HEK293T (cell line): ENCODE data around the gene LAPTM4A.
A peak's percentile ranks its signal among the peaks of the same experiment; 100 is the strongest.

Experiments used
- CTCF ChIA-PET: fragments of 350-600 bp; formaldehyde crosslinking; extraction: SDS; loops from one replicate; lab custom pipeline; 2021; ENCODE audit warnings: antibody characterized with exemption, inconsistent platforms; lab: Yijun Ruan, JAX
- POLR2A ChIA-PET: fragments of 350-600 bp; formaldehyde crosslinking; extraction: SDS; loops from one replicate; lab custom pipeline; 2020; ENCODE audit warnings: antibody characterized with exemption, inconsistent platforms; lab: Yijun Ruan, JAX
- DNase-seq: peaks from one replicate; pipeline ENCODE4 v3.0.0; 2012; ENCODE audit warnings: mixed read lengths; ENCODE audit errors: extremely low spot score
- ARNT ChIP-seq: fragments of 450-650 bp; IDR thresholded peaks from 2 replicates; pipeline ENCODE4 v1.6.1; 2017; ENCODE audit warnings: mild to moderate bottlenecking
- BHLHE40 ChIP-seq: fragments of 450-650 bp; IDR thresholded peaks from 2 replicates; pipeline ENCODE4 v1.6.1; 2016; ENCODE audit warnings: mild to moderate bottlenecking, moderate library complexity, borderline replicate concordance
- CTBP1 ChIP-seq: fragments of 450-650 bp; IDR thresholded peaks from 2 replicates; pipeline ENCODE4 v1.6.1; 2016; ENCODE audit warnings: borderline replicate concordance
- ELF4 ChIP-seq: fragments of 450-650 bp; IDR thresholded peaks from 2 replicates; pipeline ENCODE4 v1.6.1; 2017; ENCODE audit warnings: antibody characterized with exemption
- FOXA1 ChIP-seq: fragments of 450-650 bp; IDR thresholded peaks from 2 replicates; pipeline ENCODE4 v1.6.1; 2016; ENCODE audit warnings: mild to moderate bottlenecking
- FOXK2 ChIP-seq: fragments of 450-650 bp; IDR thresholded peaks from 2 replicates; pipeline ENCODE4 v1.6.1; 2016; ENCODE audit warnings: mild to moderate bottlenecking
- FOXM1 ChIP-seq: fragments of 450-650 bp; IDR thresholded peaks from 2 replicates; pipeline ENCODE4 v1.6.1; 2017; ENCODE audit warnings: mild to moderate bottlenecking, borderline replicate concordance
- HDGF ChIP-seq: fragments of 450-650 bp; IDR thresholded peaks from 2 replicates; pipeline ENCODE4 v1.6.1; 2017; ENCODE audit warnings: antibody characterized with exemption, borderline replicate concordance
- L3MBTL2 ChIP-seq: fragments of 450-650 bp; conservative IDR thresholded peaks from 2 replicates; pipeline ENCODE4 v1.6.1; 2016; ENCODE audit warnings: mild to moderate bottlenecking
- LEF1 ChIP-seq: fragments of 450-650 bp; IDR thresholded peaks from 2 replicates; pipeline ENCODE4 v1.6.1; 2017; ENCODE audit warnings: mild to moderate bottlenecking, borderline replicate concordance
- NFRKB ChIP-seq: fragments of 450-650 bp; IDR thresholded peaks from 2 replicates; pipeline ENCODE4 v1.6.1; 2016; ENCODE audit warnings: mild to moderate bottlenecking, moderate library complexity
- PKNOX1 ChIP-seq: fragments of 450-650 bp; IDR thresholded peaks from 2 replicates; pipeline ENCODE4 v1.6.1; 2016
- SP1 ChIP-seq: fragments of 450-650 bp; IDR thresholded peaks from 2 replicates; pipeline ENCODE4 v1.6.1; 2017
- SUZ12 ChIP-seq: fragments of 450-650 bp; IDR thresholded peaks from 2 replicates; pipeline ENCODE4 v1.6.1; 2016; ENCODE audit warnings: mild to moderate bottlenecking
- TARDBP ChIP-seq: fragments of 450-650 bp; IDR thresholded peaks from 2 replicates; pipeline ENCODE4 v1.6.1; 2016
- ZNF384 ChIP-seq: fragments of 450-650 bp; IDR thresholded peaks from 2 replicates; pipeline ENCODE4 v1.6.1; 2016

Gene LAPTM4A

DNA sequence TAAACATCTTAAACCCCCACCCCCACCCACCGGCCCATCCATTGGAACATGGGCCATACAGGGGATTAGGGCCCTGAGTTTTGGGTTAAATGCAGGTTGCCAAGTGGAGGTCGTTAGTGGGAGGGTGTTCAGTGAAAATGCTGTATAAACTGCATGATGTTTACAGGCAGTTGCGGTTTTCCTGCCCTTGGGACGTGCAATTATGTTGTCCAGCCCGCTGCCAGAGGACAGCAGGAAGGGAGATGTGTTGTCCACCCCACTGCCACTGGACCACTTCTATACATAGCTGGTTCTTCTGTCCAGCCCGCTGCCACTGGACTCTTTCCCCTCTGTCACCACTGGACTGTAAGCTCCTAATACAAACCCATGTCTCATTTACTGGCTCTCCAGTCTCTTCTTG, 2.7 kb upstream of the LAPTM4A start:
- DNase-seq, result no peak
- ChIA-PET POLR2A (no interaction called here), CTCF (no interaction called here)
- TF ChIP-seq SUZ12 (no peak), NFRKB (no peak), BHLHE40 (no peak), LEF1 (no peak), PKNOX1 (no peak)

GRCh38 chr2:20052861-20053281, 1.4 kb upstream of the LAPTM4A start:
- DNase-seq, result peak; percentile 39
- POLR2A ChIA-PET, result interaction anchor here (0.9 to 3.1 kb wide), 5 partner anchors 9 to 42 kb away, joined by 3 to 25 read pairs (median 6); no protein-coding TSS in a partner anchor
- CTCF ChIA-PET, result interaction anchor here (0.6 to 2.4 kb wide), 2 partner anchors 38 to 1390 kb away, joined by 3 to 10 read pairs; no protein-coding TSS in a partner anchor
- TF ChIP-seq SP1, result no peak
- TF ChIP-seq PKNOX1, result peak; percentile 90

GRCh38 chr2:20052229-20052851, 912 bp upstream of the LAPTM4A start:
- ChIA-PET CTCF (interaction anchor here (0.6 to 2.4 kb wide), 2 partner anchors 37 to 1389 kb away, joined by 3 to 10 read pairs; no protein-coding TSS in a partner anchor), POLR2A (interaction anchor here (0.9 to 3.1 kb wide), 6 partner anchors 10 to 42 kb away, joined by 3 to 25 read pairs (median 5); no protein-coding TSS in a partner anchor)
- DNase-seq, result no peak
- TF ChIP-seq NFRKB (no peak), ELF4 (no peak), HDGF (no peak), CTBP1 (no peak), FOXK2 (no peak), TARDBP (no peak), SP1 (no peak)

DNA sequence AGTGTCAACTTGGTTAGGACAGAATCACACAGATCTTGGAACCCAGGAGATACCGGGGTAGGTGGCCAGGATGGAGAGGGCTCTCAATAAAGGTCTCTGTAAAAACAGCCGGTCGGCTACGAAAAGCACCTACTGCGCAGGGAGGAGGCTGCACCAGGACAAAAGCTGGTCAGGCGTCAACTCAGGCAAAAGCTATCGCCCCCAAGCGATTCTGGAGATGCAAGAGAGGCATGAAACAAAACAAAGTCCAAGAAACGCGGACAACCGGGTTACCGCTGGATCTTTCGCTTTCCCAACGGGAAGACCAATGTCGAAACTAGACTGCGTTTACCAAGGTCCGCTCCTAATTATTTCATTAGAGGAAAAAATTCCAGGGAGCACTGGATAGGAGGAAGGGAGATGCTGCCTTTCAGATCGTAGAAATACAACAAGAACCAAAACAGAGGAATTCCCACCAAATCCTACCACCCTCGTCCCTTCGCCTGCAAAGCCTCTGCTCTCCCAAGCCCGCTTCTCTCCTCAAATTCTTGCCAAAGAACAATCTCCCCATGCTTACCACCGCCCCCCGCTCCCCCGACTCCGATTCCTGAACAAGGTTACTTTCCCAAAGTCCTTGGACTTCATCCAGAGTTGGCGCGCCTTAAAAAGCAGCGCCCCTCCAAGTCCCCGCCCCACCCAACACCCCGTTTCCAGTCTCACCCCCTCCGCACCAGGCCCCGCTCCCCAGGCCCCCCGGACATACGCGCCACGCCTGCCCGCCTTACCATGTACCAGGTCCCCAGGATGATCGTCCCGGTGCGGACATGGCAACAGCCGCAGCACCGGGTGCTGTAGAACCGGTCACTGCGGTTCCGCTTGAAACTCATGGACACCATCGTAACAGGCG, 539 bp downstream of the LAPTM4A start:
- peak; percentile 55 for DNase-seq
- no peak for TF ChIP-seq SP1
- TF ChIP-seq SUZ12, result no peak
- TF ChIP-seq CTBP1, result no peak
- TF ChIP-seq ELF4, result no peak
- TF ChIP-seq NFRKB, result no peak
- no peak for TF ChIP-seq TARDBP
- TF ChIP-seq ARNT, result no peak
- TF ChIP-seq FOXK2, result no peak
- TF ChIP-seq PKNOX1, result no peak
- TF ChIP-seq FOXM1, result no peak
- TF ChIP-seq ZNF384, result no peak
- POLR2A ChIA-PET, result interaction anchor here (0.7 to 3.1 kb wide), 9 partner anchors 8 to 64 kb away, joined by 3 to 25 read pairs (median 5); no protein-coding TSS in a partner anchor
- CTCF ChIA-PET, result interaction anchor here (2.4 kb wide), 1 partner anchor 36 kb away, joined by 10 read pairs; no protein-coding TSS in a partner anchor

- no peak for DNase-seq
- POLR2A ChIA-PET, result interaction anchor here (0.7 to 3.1 kb wide), 4 partner anchors 12 to 65 kb away, joined by 3 to 25 read pairs (median 5); no protein-coding TSS in a partner anchor
- TF ChIP-seq TARDBP (no peak), SP1 (no peak), L3MBTL2 (no peak), ZNF384 (no peak), HDGF (no peak), FOXA1 (no peak), CTBP1 (no peak)
- CTCF ChIA-PET, result interaction anchor here (1.0 kb wide), 1 partner anchor 35 kb away, joined by 3 read pairs; no protein-coding TSS in a partner anchor
These were observed 1.3 kb downstream of the LAPTM4A start for GRCh38 chr2:20050104-20050645.

- TF ChIP-seq CTBP1 (no peak), SUZ12 (no peak), ARNT (no peak), PKNOX1 (no peak), NFRKB (no peak)
- ChIA-PET CTCF (interaction anchor here (1.0 kb wide), 1 partner anchor 34 kb away, joined by 3 read pairs; no protein-coding TSS in a partner anchor), POLR2A (no interaction called here)
- no peak for DNase-seq
These were observed 1.8 kb downstream of the LAPTM4A start for GRCh38 chr2:20049637-20050036.
